Esophagus mucosa (tissue), 1 donor: Measurements from ENCODE around the gene PEX14. TPM values are rescaled to one million over a fixed set of nuclear protein-coding genes. Genes with fewer than 3 reads are reported as not detected.
"Not testable (repeated sequence)": the region's sequence is repeated elsewhere in the genome, so short reads cannot be mapped to it uniquely, and the experiment has no call there.

Experiments used
- ATAC-seq: fragments of 200-7000 bp; cut with Tn5 transposase; one replicate; pipeline ENCODE4 v1.9.1; 2020
- total RNA-seq: library from RNA; stranded (reverse); gene quantifications from one replicate; pipeline ENCODE4 v1.2.4, GENCODE V29; 2023
- donor health status: DM: yes; HTN: yes; CAD: no.

Gene PEX14
- 16.2 TPM for total RNA-seq

- ATAC-seq = peak; percentile 80
Measured at GRCh38 chr1:10474613-10475507, at the start of gene PEX14. PEX14 (plus strand) TSS chr1:10474950; CDS start chr1:10474967, 17 bp downstream.

GRCh38 chr1:10425826-10426534 lies 48.8 kb upstream of the PEX14 start:
- ATAC-seq = not testable (repeated sequence)

GRCh38 chr1:10426535-10426848 lies 48.3 kb upstream of the PEX14 start:
- not testable (repeated sequence) for ATAC-seq

GRCh38 chr1:10428984-10429383 lies 45.8 kb upstream of the PEX14 start:
- ATAC-seq = no peak

- no peak for ATAC-seq
Measured at GRCh38 chr1:10429868-10430215, 44.9 kb upstream of the PEX14 start.

GRCh38 chr1:10430216-10431069 lies 44.3 kb upstream of the PEX14 start, which contains the start of gene CENPS:
CENPS (plus strand) TSS chr1:10430433; CDS start chr1:10430518, 85 bp downstream.
- peak; percentile 82 for ATAC-seq

- no peak for ATAC-seq
Measured at GRCh38 chr1:10431070-10431730, 43.5 kb upstream of the PEX14 start.

GRCh38 chr1:10432910-10433700 lies 41.6 kb upstream of the PEX14 start:
- ATAC-seq = no peak

GRCh38 chr1:10433790-10434189 lies 41.0 kb upstream of the PEX14 start:
- no peak for ATAC-seq

GRCh38 chr1:10434590-10434989 lies 40.2 kb upstream of the PEX14 start:
- ATAC-seq = no peak

GRCh38 chr1:10437052-10437451 lies 37.7 kb upstream of the PEX14 start:
- no peak for ATAC-seq

- no peak for ATAC-seq
Measured at GRCh38 chr1:10438677-10439163, 36.0 kb upstream of the PEX14 start.

GRCh38 chr1:10440305-10440704 lies 34.4 kb upstream of the PEX14 start:
- no peak for ATAC-seq

GRCh38 chr1:10440794-10441193 lies 34.0 kb upstream of the PEX14 start:
- no peak for ATAC-seq

- peak; percentile 11 for ATAC-seq
Measured at GRCh38 chr1:10444248-10444647, 30.5 kb upstream of the PEX14 start.

- peak; percentile 56 for ATAC-seq
Measured at GRCh38 chr1:10444795-10445397, 29.9 kb upstream of the PEX14 start.

GRCh38 chr1:10446790-10447422 lies 27.8 kb upstream of the PEX14 start:
- no peak for ATAC-seq

GRCh38 chr1:10449751-10450150 lies 25.0 kb upstream of the PEX14 start, which contains the start of gene CORT:
CORT (plus strand) TSS chr1:10450031; CDS start chr1:10450224, 193 bp downstream.
- ATAC-seq = no peak

- ATAC-seq = peak; percentile 10
Measured at GRCh38 chr1:10450156-10450814, 24.5 kb upstream of the PEX14 start.

- no peak for ATAC-seq
Measured at GRCh38 chr1:10450836-10451235, 23.9 kb upstream of the PEX14 start.
